Activated effector memory CD4-positive, alpha-beta T cell treated with Interleukin-2 at 50 U/mL for 16 hours (primary cell): ENCODE measurements around the gene PSMB8.
"Not testable (repeated sequence)": the region's sequence is repeated elsewhere in the genome, so short reads cannot be mapped to it uniquely, and the experiment has no call there.

Experiments used
- DNase-seq: peaks from one replicate; pipeline ENCODE4 v3.0.0-alpha.2; 2020

Gene PSMB8

DNA sequence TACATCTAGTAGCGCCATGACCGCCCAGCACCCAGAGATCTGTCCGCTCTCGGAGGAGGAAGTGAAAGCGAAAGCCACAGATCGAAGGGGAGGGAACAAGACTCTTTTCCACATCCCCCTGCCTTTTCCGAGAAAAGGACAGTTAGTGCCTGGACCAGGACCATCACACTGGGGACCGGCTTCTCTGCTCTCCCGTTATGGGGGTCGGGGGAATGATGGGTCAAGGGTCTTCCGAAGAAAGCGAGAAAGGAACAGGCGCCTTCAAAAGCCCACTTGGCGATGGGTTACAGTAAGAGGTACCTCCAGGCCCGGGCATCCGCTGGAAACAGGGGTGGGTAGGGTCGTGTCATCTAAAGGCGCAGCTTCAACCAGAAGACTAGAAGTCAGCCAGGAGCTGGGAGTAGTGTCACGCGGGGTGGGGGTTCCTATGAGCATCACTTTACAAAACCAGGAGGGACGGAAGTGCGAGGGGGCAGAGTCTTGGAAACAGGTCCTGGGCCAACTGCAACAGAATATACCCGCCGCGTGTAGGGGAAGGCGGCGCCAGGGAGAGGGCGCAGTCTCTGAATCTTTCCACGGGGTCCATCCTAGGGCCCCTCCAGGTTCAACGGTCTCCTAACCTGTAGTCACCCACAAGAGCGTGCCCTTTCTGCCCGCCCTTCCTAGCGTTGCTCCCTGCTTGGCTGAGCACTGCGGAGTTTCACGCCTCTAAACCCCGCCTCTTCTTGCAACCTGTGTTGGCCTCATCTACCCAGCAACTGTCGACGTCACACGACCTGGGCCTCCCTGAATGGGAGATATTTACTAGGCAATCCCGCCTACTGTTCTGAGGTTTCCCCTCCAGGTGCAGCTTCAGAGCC, at the start of gene PSMB8:
Gene PSMB8 (minus strand): TSS at position 69 of the 860 bp plus-strand sequence. CDS start 51 bp downstream, at position 18.
- DNase-seq = peak; percentile 97

DNA sequence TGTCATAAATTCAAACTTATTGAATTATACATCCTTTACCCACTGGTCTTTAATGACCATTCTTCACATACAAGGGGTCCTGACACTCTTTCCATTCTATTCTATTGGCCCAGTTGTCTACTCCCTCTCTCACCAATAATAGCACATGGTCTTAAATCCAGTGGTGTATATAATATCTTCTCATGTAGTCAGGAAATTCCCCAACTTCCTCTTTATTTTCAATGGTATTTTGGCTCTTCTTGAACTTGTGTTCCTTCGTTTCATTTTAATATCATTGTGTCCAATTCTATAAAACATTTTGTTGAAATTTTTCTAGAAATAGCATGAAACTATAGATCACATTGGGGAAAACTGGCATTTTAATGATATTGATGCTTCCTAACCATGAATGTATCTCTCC, 47.0 kb upstream of the PSMB8 start:
- no peak for DNase-seq

DNA sequence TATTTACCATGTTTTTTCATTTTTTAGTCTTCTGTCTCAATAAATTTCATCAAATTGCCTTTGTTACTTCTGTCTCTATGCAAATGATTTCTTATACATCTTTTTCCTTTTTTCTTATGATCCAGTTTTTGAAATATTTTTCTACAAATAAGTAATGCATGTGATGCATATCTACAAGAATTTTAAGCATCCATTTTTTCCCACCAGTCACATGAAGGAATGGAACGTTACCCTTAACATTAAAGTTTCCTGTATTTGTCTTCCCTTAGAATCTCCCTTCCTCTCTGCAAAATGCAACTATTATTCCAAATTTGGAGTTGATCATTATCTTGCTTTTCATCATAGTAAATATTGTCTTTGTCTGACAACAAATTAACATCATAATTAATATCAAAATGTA, 45.7 kb upstream of the PSMB8 start:
- no peak for DNase-seq

GRCh38 chr6:32888576-32888975, 44.7 kb upstream of the PSMB8 start:
- no peak for DNase-seq

- no peak for DNase-seq
Observed at GRCh38 chr6:32887616-32888015, 43.8 kb upstream of the PSMB8 start.

- DNase-seq = no peak
Observed at GRCh38 chr6:32886681-32887383, 43.0 kb upstream of the PSMB8 start.

GRCh38 chr6:32885698-32886286, 41.9 kb upstream of the PSMB8 start:
- no peak for DNase-seq

GRCh38 chr6:32883789-32884188, 39.9 kb upstream of the PSMB8 start:
- no peak for DNase-seq

DNA sequence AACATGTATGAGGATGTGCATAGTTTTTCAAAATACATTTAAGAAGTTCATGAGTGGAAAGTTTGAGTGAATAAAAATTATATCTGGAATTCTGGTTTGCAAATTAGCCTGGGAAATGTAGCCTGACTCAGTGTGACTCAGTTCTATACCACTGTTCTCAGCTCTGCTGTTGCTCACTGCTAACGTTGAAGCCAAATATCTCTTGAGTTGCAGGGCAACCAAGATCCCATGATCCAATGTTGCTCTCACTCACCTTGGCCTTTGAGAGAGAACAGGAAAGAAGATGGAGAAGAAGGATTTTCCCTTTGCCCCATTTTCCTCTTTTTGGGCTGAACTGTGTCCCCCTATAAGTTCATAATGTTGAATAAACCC, 39.0 kb upstream of the PSMB8 start:
- no peak for DNase-seq

- DNase-seq = not testable (repeated sequence)
Observed at GRCh38 chr6:32880962-32881361, 37.1 kb upstream of the PSMB8 start.

DNA sequence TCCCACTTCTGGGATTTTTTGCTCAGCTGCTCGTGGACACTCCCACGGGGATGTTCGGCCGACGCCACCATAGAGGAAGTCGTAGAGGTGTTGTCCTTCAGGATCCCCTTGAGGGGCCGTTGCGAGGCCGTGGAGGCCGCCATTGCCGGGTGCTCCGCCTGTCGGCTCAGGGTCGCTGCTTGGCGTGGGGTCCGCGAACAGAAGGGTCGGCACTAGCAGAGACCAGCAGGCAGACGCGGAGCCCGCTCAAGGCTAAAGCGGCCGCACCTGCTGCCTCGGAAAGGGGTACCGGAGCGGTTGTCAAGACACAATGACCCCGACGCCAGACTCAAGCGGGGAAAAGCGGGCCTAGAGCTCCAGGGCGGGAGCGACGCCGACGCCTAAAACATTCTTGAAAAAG, 35.8 kb upstream of the PSMB8 start:
- no peak for DNase-seq

DNA sequence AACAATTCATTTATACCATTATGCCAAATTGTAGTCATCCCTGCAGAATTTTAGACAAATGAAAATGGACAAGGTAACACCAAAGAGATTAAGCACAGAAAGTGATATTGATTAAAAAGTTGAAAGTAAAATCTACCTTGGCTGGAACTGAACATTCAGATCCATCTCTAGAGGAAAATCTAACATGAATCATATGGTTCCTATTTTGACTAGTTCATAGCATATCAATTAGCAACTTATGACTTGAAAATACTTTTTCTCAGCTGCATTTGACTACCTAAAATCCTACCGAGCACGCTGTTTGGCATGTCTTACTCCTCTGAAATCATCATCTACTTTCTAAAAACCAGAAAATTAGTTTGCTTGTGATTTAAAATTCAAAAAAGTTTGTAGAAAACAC, 32.8 kb upstream of the PSMB8 start:
- DNase-seq = no peak

GRCh38 chr6:32873947-32874346, 30.1 kb upstream of the PSMB8 start:
- not testable (repeated sequence) for DNase-seq

GRCh38 chr6:32868257-32868788, 24.5 kb upstream of the PSMB8 start:
- DNase-seq = peak; percentile 70

- DNase-seq = no peak
Observed at GRCh38 chr6:32867554-32868256, 23.9 kb upstream of the PSMB8 start.

DNA sequence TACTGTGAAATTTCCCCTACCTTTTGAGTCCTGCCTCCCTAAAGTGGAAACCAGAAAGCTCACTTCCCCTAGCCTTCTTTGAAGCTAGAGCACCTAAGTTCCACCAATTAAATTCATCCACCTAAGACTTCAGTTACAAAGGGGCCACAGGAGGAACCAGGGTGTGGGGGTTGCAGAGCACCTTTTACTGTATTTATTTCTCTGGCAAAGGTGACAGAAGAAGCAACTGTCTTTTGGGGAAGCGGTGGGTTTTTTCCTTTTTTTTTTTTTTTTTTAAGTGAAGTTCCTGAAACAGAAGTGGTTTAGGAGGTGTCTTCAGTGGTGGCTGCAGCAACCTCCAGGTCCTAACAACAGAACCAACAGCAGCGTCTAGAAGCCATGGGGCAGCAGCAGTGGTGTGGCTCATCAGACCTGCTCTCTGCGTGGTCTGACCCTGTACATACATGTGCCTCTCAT, 23.2 kb upstream of the PSMB8 start:
- no peak for DNase-seq

DNA sequence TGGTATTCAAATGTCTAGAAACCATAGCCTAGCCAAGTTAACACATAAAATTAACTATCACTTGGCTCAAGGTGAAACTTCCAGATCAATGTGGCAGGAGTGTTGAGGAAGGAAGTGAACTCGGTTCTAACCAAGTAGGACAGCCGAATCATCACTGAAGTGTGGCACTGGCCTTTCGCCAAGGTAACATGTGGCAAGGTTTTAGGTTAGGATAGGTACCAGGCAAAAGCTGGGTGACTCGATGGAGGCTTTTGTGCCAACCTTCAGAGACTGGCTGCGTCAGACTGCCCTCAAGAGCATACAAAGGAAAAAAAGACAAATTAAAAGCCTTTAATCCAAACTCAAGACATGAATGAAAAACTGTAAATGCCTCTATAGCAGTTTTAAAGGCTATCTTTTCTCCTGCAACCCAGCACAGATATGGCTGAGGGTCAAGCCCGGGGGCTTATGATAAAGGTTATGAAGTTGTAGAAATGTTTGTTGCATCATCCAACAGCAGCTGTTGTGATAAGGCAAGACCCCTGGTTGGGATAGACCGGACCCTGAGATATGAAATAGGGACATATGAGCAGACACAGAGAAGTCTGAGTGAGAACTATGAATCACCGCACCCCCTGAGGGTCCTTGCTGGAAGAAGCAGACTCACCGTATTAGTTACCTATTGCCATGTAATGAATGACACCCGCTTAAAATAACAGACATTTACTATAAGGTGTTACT, 22.0 kb upstream of the PSMB8 start:
- DNase-seq = no peak

DNA sequence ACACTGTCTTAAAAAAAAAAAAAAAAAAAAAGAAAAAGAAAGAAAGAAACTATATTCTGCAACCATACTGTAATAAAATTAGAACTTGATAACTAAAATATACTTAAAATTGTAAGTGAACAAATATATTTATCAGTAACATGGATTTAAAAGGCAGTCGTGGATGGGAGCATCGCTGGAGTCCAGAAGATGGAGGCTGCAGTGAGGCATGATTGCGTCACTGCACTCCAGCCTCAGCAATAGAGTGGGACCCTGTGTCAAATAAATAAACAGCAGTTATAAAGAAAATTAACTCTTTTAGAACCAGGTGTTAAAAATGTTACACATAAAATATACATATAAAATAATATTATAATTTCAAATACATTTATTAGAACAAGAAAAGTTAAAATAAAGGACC, 18.9 kb upstream of the PSMB8 start:
- no peak for DNase-seq

- DNase-seq = no peak
Observed at GRCh38 chr6:32860674-32861073, 16.8 kb upstream of the PSMB8 start.

- DNase-seq = no peak
Observed at GRCh38 chr6:32858194-32858593, 14.3 kb upstream of the PSMB8 start.

GRCh38 chr6:32857156-32857891, 13.5 kb upstream of the PSMB8 start:
- DNase-seq = no peak
